Panc1 (cell line): ENCODE measurements around the gene KCNQ1. TPM values are rescaled to one million over a fixed set of nuclear protein-coding genes. Genes with fewer than 3 reads are reported as not detected.

Experiments
- ATAC-seq: fragments of 200-7000 bp; cut with Tn5 transposase; 2 replicates; pipeline ENCODE4 v1.9.1; 2020; ENCODE audit warnings: mild to moderate bottlenecking, moderate library complexity
- BruUV-seq: library from RNA; stranded (reverse); fragments of 400-500 nt; replicated peaks from 2 replicates; lab custom pipeline; 2021; lab: Mats Ljungman, UMichigan
- CTCF ChIA-PET: fragments of 300-600 bp; sonication (Branson Sonifier 250); formaldehyde crosslinking; loops from one replicate; lab custom pipeline; 2022; ENCODE audit warnings: antibody characterized with exemption; lab: Charles Lee
- POLR2A ChIA-PET: fragments of 300-600 bp; sonication (Branson Sonifier 250); formaldehyde crosslinking; loops from one replicate; lab custom pipeline; 2022; ENCODE audit warnings: antibody characterized with exemption; lab: Charles Lee
- DNase-seq: peaks from one replicate; pipeline ENCODE4 v3.0.0-alpha.2; 2010; ENCODE audit warnings: low read depth, low spot score
- H3K27ac ChIP-seq: 2 replicates; pipeline ENCODE4 v1.5.1; 2011; ENCODE audit warnings: mild to moderate bottlenecking, low read length, inconsistent platforms
- H3K27me3 ChIP-seq: fragments of 200-500 bp; sonication (Bioruptor generic); 2 replicates; pipeline ENCODE4 v1.6.0; 2014; ENCODE audit warnings: low read length, inconsistent platforms; ENCODE audit not compliant: control insufficient read depth, insufficient read depth
- H3K36me3 ChIP-seq: fragments of 200-500 bp; sonication (Bioruptor generic); 2 replicates; pipeline ENCODE4 v1.5.1; 2014; ENCODE audit warnings: inconsistent platforms, mild to moderate bottlenecking, low read length, moderate library complexity; ENCODE audit not compliant: control insufficient read depth, insufficient read depth
- H3K4me1 ChIP-seq: 2 replicates; pipeline ENCODE4 v1.5.1; 2011; ENCODE audit warnings: inconsistent platforms, mild to moderate bottlenecking, low read length, moderate library complexity; ENCODE audit not compliant: control insufficient read depth, insufficient read depth
- H3K4me3 ChIP-seq, 2 experiments: 2 replicates each; pipeline ENCODE4 v1.5.1; 2011 to 2012; ENCODE audit warnings: low read depth in 2 of 2, low read length in 2 of 2, mild to moderate bottlenecking in 2 of 2, inconsistent platforms in 1 of 2, moderate library complexity in 1 of 2
- H3K9me3 ChIP-seq: fragments of 200-500 bp; sonication (Bioruptor generic); 2 replicates; pipeline ENCODE4 v1.5.1; 2014; ENCODE audit warnings: low read depth, mild to moderate bottlenecking, inconsistent platforms, low read length, moderate library complexity; ENCODE audit not compliant: control insufficient read depth, insufficient read depth
- CTCF ChIP-seq: fragments of 450-650 bp; IDR thresholded peaks from 2 replicates; pipeline ENCODE4 v1.5.1; 2017; ENCODE audit warnings: mild to moderate bottlenecking
- POLR2AphosphoS5 ChIP-seq: IDR thresholded peaks from 2 replicates; pipeline ENCODE4 v1.6.1; 2012; ENCODE audit warnings: mild to moderate bottlenecking, low read depth, low read length, moderate library complexity
- REST ChIP-seq, 2 experiments: IDR thresholded peaks; 2 replicates each; pipeline ENCODE4 v1.6.1; 2011 to 2012; ENCODE audit warnings: low read depth in 2 of 2, control low read depth in 1 of 2, low read length in 1 of 2, mild to moderate bottlenecking in 1 of 2, moderate library complexity in 1 of 2; ENCODE audit not compliant: insufficient read depth in 1 of 2
- SIN3A ChIP-seq: IDR thresholded peaks from 2 replicates; pipeline ENCODE4 v1.6.1; 2012; ENCODE audit warnings: low read depth, mild to moderate bottlenecking, low read length, moderate library complexity, borderline replicate concordance; ENCODE audit not compliant: insufficient read depth
- TCF7L2 ChIP-seq: IDR thresholded peaks from 2 replicates; pipeline ENCODE4 v1.6.1; 2011; ENCODE audit warnings: mild to moderate bottlenecking, low read depth, low read length, inconsistent platforms
- in situ Hi-C: cut with HindIII; loops from 2 replicates; pipeline ENCODE4 v1.10.0; 2016; ENCODE audit warnings: low sequenced_read_pairs, low pct_unique_long_range_greater_than_20kb
- intact Hi-C: fragments of 100-400 bp; cut with micrococcal nuclease; formaldehyde crosslinking; loops from one replicate; pipeline ENCODE4 v1.10.0; 2022; ENCODE audit not compliant: unreplicated experiment
- total RNA-seq: library from RNA; stranded (reverse); gene quantifications from one replicate; pipeline ENCODE4 v1.2.1, GENCODE V29; 2021; ENCODE audit not compliant: unreplicated experiment

Gene KCNQ1
- total RNA-seq, 1 experiment from 2014 or later, result 1.0 TPM

GRCh38 chr11:2470495-2470894 lies 25.7 kb downstream of the KCNQ1 start:
- BruUV-seq, result no TSS peak
- intact Hi-C loops, result no loop called here
- Histone ChIP-seq H3K27ac (no peak overlapping the region), H3K36me3 (no peaks in the 10 kb centered on the region), H3K27me3 (peaks cover 2% of the 10 kb centered on the region; the same call in 1 of the 2 replicates), H3K9me3 (no peaks in the 10 kb centered on the region), H3K4me3 (no peak overlapping the region), H3K4me1 (no peaks in the 10 kb centered on the region)
- POLR2A ChIA-PET, result no interaction called here
- ATAC-seq (no peak), DNase-seq (no peak)
- CTCF ChIA-PET, result no interaction called here
- in situ Hi-C loops, result no loop called here
- TF ChIP-seq SIN3A, result no peak
- TF ChIP-seq POLR2AphosphoS5, result no peak
- no peak for TF ChIP-seq CTCF
- TF ChIP-seq TCF7L2, result no peak
- TF ChIP-seq REST (IDR thresholded peaks at IDR 0.05; ENCODE audit: insufficient read depth in 1 of 2, low read depth in 2 of 2, low read length in 1 of 2), result no peak

- H3K27me3 ChIP-seq, result peaks cover 6% of the 10 kb centered on the region
- H3K4me1 ChIP-seq, result no peaks in the 10 kb centered on the region
- intact Hi-C loops (no loop called here), in situ Hi-C loops (no loop called here)
- H3K4me3 ChIP-seq, result no peak overlapping the region
- no peak overlapping the region for H3K27ac ChIP-seq
- no peaks in the 10 kb centered on the region for H3K9me3 ChIP-seq
- DNase-seq (no peak), ATAC-seq (no peak)
- no TSS peak for BruUV-seq
- no peak for TF ChIP-seq REST (IDR thresholded peaks at IDR 0.05; ENCODE audit: insufficient read depth in 1 of 2, low read depth in 2 of 2, low read length in 1 of 2)
- no peak for TF ChIP-seq CTCF
- no peak for TF ChIP-seq POLR2AphosphoS5
- TF ChIP-seq TCF7L2, result no peak
- no peak for TF ChIP-seq SIN3A
- H3K36me3 ChIP-seq, result no peaks in the 10 kb centered on the region
- ChIA-PET CTCF (no interaction called here), POLR2A (no interaction called here)
These were observed 26.4 kb downstream of the KCNQ1 start for GRCh38 chr11:2471048-2471803.
